NCI-H1694 (cell line): ENCODE results near the gene NRN1.

ENCODE experiments used
- DNase-seq: peaks from one replicate; lab custom pipeline; 2025; lab: John Stamatoyannopoulos, UW

NRN1 gene

DNA sequence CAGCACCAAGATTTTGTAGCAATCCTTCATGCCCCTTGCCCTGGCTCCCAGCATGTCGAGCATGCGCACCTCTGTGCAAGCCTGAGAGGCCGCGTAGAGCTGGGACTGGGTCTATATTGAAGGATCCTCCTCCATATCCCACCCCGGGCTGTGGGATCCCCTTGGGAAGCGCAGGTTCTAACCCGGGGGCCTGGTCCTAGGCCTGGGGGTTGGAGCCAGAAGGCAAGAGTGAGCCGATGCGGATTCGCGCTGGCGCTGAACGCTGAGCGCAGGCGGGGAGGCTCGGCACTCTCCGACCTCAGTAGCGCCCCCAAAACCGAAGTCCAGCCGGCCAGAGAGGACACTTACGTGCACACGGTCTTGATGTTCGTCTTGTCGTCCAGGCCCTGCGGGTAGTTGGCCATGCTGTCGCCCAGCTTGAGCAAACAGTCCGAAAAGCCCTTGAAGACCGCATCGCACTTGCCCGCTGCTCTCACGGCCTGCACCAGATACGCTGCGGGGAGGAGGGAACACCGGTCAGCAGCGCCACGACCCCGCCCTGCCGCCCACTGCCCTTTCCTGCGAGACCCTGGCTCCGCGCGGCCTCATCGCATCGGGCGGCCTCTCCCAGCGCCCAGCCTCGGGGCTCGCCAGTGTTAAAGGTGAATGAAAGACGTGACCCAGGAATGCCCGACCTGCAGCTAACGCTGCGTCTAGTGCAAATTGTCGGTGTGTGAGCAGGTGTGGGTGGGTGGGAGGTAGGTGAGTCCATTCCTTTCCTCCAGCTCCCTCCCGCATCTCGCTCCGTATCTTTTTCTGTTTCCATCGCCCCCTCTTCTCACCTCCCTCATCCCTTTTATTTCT lies 4.5 kb downstream of the NRN1 start:
- no peak for DNase-seq

DNA sequence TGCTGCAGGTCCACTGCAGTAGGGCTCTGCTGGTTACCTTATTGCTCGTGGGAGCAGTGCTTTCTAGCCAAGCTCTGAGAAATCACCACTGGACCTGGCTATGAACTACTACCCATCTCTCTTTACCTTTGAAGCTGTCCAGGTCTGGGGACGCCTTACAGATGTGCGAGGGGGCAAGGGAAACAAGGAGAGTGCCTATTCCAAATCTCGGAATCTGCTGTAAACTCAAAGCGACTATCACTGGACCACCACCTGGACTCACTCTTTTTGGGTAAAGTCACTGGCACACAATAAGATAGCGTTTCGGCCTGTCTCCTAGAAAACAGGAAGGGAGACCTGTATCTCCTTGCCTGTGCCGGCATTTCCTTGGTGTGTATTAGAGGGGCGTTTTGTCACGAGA lies 5.3 kb downstream of the NRN1 start:
- no peak for DNase-seq

DNA sequence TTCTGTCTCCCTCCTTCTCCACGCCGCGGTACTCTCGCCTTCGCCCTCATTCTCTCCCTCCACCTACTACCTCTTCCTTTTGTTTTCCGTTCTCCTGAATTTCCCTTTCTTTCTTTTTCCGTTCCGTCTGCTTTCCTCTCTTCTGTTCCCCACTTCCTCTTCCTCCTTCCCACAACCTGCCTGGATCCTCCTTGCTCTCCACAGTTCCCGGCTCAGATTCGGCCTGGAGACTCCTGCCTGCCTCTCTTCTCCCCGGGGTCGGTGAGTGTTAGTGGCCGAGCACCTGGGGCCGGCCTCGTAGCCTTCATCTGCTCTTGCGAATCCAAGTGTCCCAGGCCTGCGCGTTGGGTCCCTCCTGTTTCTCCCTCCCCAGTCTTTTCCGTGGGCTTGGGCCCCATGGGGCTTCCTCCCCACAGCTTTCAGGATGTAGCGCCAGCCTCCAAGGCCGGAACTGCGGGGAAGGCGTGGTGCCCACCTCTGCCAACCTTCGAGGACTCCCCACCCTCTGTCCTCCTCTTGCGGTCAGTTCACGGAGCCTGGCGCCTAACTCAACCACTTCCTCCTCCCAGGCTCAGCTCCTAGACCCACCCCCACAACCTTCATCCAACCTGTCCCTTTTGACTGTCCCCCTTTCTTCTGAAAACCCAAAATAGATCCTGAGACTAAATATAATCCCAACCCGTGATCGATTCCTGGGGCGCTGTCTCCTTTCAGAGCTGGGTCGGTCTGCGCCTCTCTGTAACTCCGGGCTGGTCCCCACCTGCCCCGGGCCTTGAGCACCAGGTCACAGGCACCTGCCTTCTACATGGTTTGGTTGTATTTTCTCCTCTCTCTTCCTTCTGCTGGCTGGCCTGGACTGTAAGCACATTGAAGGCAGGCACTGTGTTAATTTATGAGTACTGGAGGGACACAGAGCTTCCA lies 6.8 kb downstream of the NRN1 start:
- DNase-seq: no peak

DNA sequence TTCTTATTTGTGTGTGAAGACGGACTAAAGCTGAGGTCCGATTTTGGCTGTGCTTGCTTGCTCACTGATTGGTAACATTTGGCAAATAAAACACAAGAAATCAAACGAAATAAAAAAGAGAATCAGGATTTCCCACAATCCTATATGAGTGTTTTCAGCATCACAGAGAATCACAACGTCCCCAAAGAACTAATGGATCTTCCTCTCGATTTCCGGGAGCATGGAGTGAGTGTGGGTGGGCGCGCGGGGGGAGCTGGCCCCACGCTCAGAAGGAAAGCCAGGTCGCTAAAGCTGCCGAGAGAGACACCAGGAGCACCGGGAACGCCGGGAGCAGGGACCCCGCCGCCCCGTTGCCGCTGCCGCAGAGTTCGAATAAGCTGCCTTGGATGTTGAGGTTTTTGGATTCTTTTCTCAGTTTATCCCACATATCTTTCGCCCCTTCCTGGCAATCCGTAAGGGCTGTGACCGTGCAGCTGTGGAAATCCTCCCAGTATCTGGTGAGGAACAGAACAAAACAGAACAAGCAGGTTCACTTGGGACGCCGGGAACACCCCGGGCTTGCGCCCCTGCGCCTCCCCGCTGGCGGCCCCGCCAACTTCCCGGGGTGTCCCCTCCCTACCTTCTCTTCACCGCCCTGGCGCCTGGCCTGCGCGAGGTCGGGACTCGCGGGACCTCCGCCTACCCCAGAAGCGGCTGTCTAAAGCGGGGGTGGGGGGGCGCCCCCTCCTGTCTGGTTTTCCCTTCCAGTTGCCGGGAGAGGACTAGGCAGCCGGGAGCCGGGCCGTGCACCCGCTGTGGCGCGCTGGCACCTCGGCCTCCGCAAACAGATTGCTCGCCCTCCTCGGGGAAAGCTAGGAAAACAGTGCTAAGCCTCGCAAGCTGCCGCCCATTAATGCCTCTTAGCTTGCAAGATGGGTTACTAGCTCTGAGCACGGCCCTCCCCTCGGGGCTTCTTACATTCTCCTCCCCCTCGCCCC lies 7.7 kb downstream of the NRN1 start:
- no peak for DNase-seq

- no peak for DNase-seq
These were observed 8.5 kb downstream of the NRN1 start for GRCh38 chr6:5998236-5998635.

GRCh38 chr6:5997420-5997987 lies 9.2 kb downstream of the NRN1 start:
- DNase-seq: no peak

GRCh38 chr6:5996714-5997419 lies 9.9 kb downstream of the NRN1 start:
- DNase-seq: no peak

DNA sequence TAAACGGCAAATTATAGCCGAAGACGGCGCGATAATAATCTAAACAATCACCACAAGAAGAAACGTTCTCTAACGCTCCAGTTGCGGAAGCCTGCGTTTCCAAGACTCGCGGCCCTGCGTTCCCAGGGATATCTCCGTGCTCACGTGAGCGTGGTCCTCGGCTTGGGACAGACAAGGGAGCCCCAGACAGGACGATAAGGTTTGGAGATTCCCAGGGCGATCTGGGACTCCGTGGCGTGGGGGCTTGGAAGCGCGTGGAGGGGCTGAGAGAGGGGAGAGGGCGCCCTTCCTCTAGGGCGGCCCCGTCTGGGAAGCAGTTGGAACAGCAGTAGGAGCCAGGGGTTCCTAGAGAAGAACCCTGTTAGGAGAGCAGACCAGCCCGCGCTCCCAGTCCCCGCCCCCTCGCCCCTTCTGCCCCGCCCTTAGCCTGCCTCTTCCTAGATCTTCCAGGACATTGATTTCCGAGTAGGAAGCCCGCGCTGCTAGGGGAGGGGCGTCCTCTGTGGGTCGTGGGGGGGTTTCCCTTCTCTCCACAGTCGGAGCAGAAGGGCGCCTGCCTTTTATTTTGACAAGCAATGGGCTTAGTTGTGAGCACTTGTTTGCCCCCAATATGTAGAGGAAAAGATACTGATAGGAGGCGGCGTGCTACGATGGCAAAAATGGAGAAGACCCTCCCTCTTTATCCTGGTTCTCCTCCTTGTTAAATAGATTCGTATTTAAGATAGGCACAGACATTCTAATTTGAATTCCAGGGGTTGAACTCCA lies 10.6 kb downstream of the NRN1 start:
- DNase-seq: peak; percentile 19

- DNase-seq: no peak
These were observed 11.1 kb downstream of the NRN1 start for GRCh38 chr6:5995658-5995948.

- DNase-seq: no peak
These were observed 11.6 kb downstream of the NRN1 start for GRCh38 chr6:5994999-5995657.

DNA sequence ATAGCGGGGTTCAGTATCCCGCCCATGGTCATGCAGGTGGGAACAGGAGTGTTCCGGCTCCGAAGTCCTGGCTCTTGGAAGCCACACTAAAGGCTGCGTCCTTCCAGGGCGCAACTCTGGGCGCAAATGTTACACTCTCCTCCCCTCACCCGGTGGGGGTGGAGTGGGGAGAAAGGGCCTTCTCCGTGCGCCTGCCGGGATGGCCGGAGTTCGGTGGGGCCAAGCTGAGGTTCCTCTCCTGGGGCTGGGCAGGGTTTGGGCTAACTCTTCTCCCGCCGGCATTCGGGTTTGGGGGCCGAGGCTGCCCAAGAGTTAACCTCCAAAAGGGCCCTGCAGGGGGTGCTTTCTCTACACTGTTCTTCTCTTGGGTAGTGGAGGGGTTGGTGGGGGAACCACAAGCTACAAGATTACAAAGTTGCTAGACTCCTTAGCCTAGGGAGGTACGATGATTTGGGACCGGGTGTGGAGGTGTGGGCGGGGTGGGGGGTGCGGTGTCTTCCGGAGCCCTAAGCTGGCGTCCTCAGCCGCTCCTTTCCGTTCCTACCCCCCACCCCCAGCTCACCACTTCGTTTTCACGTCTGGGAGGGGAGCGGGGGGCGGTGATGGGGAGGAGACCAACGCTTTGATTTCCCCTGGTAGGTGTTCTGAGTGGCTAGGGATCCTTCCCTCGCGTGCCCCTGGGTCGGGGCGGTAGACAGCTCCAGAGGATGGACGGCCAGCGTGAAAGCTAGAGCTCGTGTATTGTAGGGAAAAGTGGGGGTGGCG lies 12.3 kb downstream of the NRN1 start:
- no peak for DNase-seq

GRCh38 chr6:5992551-5993225 lies 14.0 kb downstream of the NRN1 start:
- no peak for DNase-seq

GRCh38 chr6:5990786-5991185 lies 15.9 kb downstream of the NRN1 start:
- DNase-seq: no peak

DNA sequence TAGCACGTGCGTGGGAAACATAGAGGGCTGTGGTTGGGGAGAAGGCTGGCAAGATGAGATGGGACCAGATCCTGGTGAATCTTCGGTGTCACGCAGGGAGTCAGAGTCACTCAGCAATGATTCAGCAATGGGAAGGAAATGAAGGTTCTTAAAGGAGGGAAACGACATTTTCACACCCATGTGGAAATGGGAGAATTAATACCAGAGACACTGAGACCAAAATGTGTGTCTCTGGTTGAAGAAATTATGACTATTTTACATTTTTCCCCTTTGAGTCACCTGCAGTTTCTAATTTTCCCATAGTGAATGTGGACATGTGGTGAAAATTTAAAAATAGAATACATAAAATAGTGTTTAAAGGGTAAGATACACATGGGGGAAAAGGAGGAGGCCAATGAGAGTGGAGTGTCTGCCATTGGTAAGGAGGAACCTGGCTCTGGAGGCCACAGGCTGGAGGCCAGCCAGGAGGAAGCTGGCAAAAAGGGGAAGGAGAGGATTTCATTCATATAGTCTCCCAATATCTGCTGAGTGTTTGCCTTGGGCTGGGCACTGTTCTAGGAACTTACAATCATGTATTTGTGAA lies 17.5 kb downstream of the NRN1 start:
- DNase-seq: no peak

GRCh38 chr6:5986861-5987260 lies 19.9 kb downstream of the NRN1 start:
- no peak for DNase-seq

- DNase-seq: no peak
These were observed 22.3 kb downstream of the NRN1 start for GRCh38 chr6:5984150-5985089.
